Panc1 (cell line): ENCODE results near the gene ABCB6.

Experiments
- CTCF ChIP-seq: fragments of 450-650 bp; IDR thresholded peaks from 2 replicates; pipeline ENCODE4 v1.5.1; 2017; ENCODE audit warnings: mild to moderate bottlenecking
- POLR2AphosphoS5 ChIP-seq: IDR thresholded peaks from 2 replicates; pipeline ENCODE4 v1.6.1; 2012; ENCODE audit warnings: mild to moderate bottlenecking, low read depth, low read length, moderate library complexity

GRCh38 chr2:219247678-219248642, 29.2 kb upstream of the ABCB6 start:
- TF ChIP-seq CTCF = no peak
- TF ChIP-seq POLR2AphosphoS5 = no peak
